H9 (cell line): ENCODE results near the gene RAB19. TPM values are rescaled to one million over a fixed set of nuclear protein-coding genes. Genes with fewer than 3 reads are reported as not detected.
A peak's percentile ranks its signal among the peaks of the same experiment; 100 is the strongest.

ENCODE experiments used
- DNase-seq: peaks from one replicate; pipeline ENCODE4 v3.0.0-alpha.2; 2017
- H2AFZ ChIP-seq: one replicate; pipeline ENCODE4 v1.6.1; 2013; ENCODE audit warnings: mild to moderate bottlenecking, low read length, control low read depth, moderate library complexity
- H2AK5ac ChIP-seq: 2 replicates; pipeline ENCODE4 v1.6.1; 2013; ENCODE audit warnings: low read length, control low read depth, mixed read lengths; ENCODE audit not compliant: insufficient read length
- H2BK120ac ChIP-seq: one replicate; pipeline ENCODE4 v1.6.1; 2013; ENCODE audit warnings: low read depth, mild to moderate bottlenecking, low read length, control low read depth, inconsistent platforms; ENCODE audit not compliant: poor library complexity, severe bottlenecking
- H2BK12ac ChIP-seq: 2 replicates; pipeline ENCODE4 v1.6.1; 2013; ENCODE audit warnings: low read length, control low read depth, mixed read lengths, low read depth; ENCODE audit not compliant: insufficient read length
- H2BK15ac ChIP-seq: 2 replicates; pipeline ENCODE4 v1.6.1; 2013; ENCODE audit warnings: low read depth, low read length, control low read depth
- H2BK20ac ChIP-seq: one replicate; pipeline ENCODE4 v1.6.1; 2013; ENCODE audit warnings: low read depth, mild to moderate bottlenecking, low read length, control low read depth, inconsistent platforms; ENCODE audit not compliant: poor library complexity, severe bottlenecking
- H2BK5ac ChIP-seq: 2 replicates; pipeline ENCODE4 v1.6.1; 2013; ENCODE audit warnings: low read length, control low read depth, mixed read lengths; ENCODE audit not compliant: insufficient read length
- H3K14ac ChIP-seq: 2 replicates; pipeline ENCODE4 v1.6.1; 2013; ENCODE audit warnings: low read length, control low read depth; ENCODE audit not compliant: insufficient read depth
- H3K18ac ChIP-seq: 2 replicates; pipeline ENCODE4 v1.6.1; 2013; ENCODE audit warnings: low read depth, mild to moderate bottlenecking, mixed read lengths, low read length, control low read depth; ENCODE audit not compliant: insufficient read length
- H3K23ac ChIP-seq: 2 replicates; pipeline ENCODE4 v1.6.1; 2013; ENCODE audit warnings: low read length, control low read depth, mixed read lengths, low read depth; ENCODE audit not compliant: insufficient read length
- H3K23me2 ChIP-seq: 2 replicates; pipeline ENCODE4 v1.6.1; 2013; ENCODE audit warnings: low read depth, mild to moderate bottlenecking, mixed read lengths, low read length, control low read depth; ENCODE audit not compliant: insufficient read length, poor library complexity, severe bottlenecking
- H3K27ac ChIP-seq: 2 replicates; pipeline ENCODE4 v1.5.1; 2013; ENCODE audit warnings: low read length, control low read depth, mixed read lengths, low read depth; ENCODE audit not compliant: insufficient read length
- H3K27me3 ChIP-seq: 2 replicates; pipeline ENCODE4 v1.6.1; 2013; ENCODE audit warnings: low read length, control low read depth, inconsistent platforms; ENCODE audit not compliant: insufficient read depth
- H3K4ac ChIP-seq: 2 replicates; pipeline ENCODE4 v1.6.1; 2013; ENCODE audit warnings: low read depth, mild to moderate bottlenecking, control low read depth, inconsistent platforms, low read length, moderate library complexity
- H3K4me1 ChIP-seq: 2 replicates; pipeline ENCODE4 v1.6.1; 2013; ENCODE audit warnings: low read length, control low read depth, inconsistent platforms; ENCODE audit not compliant: insufficient read depth
- H3K4me2 ChIP-seq: 2 replicates; pipeline ENCODE4 v1.6.1; 2013; ENCODE audit warnings: low read length, control low read depth, mixed read lengths; ENCODE audit not compliant: insufficient read length, insufficient read depth
- H3K56ac ChIP-seq: 2 replicates; pipeline ENCODE4 v1.6.1; 2013; ENCODE audit warnings: low read depth, mild to moderate bottlenecking, mixed read lengths, low read length, control low read depth; ENCODE audit not compliant: insufficient read length
- H3K79me1 ChIP-seq: 2 replicates; pipeline ENCODE4 v1.6.1; 2013; ENCODE audit warnings: low read depth, mild to moderate bottlenecking, moderate library complexity, low read length, control low read depth, inconsistent platforms; ENCODE audit not compliant: insufficient read depth, poor library complexity, severe bottlenecking
- H3K79me2 ChIP-seq: 2 replicates; pipeline ENCODE4 v1.6.1; 2013; ENCODE audit warnings: low read length, control low read depth, inconsistent platforms; ENCODE audit not compliant: insufficient read depth
- H3K9ac ChIP-seq: 2 replicates; pipeline ENCODE4 v1.6.1; 2013; ENCODE audit warnings: low read length, control low read depth, mixed read lengths; ENCODE audit not compliant: insufficient read length; ENCODE audit errors: extremely low read depth
- H3K9me3 ChIP-seq: one replicate; pipeline ENCODE4 v1.6.1; 2013; ENCODE audit warnings: low read depth, low read length, inconsistent platforms; ENCODE audit not compliant: control insufficient read depth
- H3T11ph ChIP-seq: one replicate; pipeline ENCODE4 v1.6.1; 2013; ENCODE audit warnings: mild to moderate bottlenecking, low read length, control low read depth, inconsistent platforms
- H4K20me1 ChIP-seq: one replicate; pipeline ENCODE4 v1.6.1; 2013; ENCODE audit not compliant: control insufficient read depth, insufficient read length, insufficient read depth
- H4K5ac ChIP-seq: 2 replicates; pipeline ENCODE4 v1.6.1; 2013; ENCODE audit warnings: low read depth, mild to moderate bottlenecking, mixed read lengths, low read length, control low read depth; ENCODE audit not compliant: insufficient read length
- H4K8ac ChIP-seq: replicated peaks from 2 replicates; pipeline ENCODE4 v1.6.1; 2013; ENCODE audit warnings: low read length, control low read depth, mixed read lengths, low read depth; ENCODE audit not compliant: insufficient read length
- H4K91ac ChIP-seq: 2 replicates; pipeline ENCODE4 v1.6.1; 2013; ENCODE audit warnings: low read depth, mild to moderate bottlenecking, moderate library complexity, mixed read lengths, low read length, control low read depth; ENCODE audit not compliant: insufficient read length
- H3K27ac Mint-ChIP-seq, 3 experiments: 2 replicates in 2 of 3; 3 replicates in 1 of 3; pipeline ENCODE4 v1.8.0; 2020 to 2021; ENCODE audit warnings: mixed read lengths in 3 of 3, mild to moderate bottlenecking in 1 of 3, moderate library complexity in 1 of 3
- H3K27me3 Mint-ChIP-seq: 2 replicates; pipeline ENCODE4 v1.8.0; 2021; ENCODE audit warnings: low read depth, mild to moderate bottlenecking, moderate library complexity, mixed read lengths
- H3K36me3 Mint-ChIP-seq, 3 experiments: 2 replicates in 2 of 3; 3 replicates in 1 of 3; pipeline ENCODE4 v1.8.0; 2020 to 2021; ENCODE audit warnings: low read depth in 3 of 3, mixed read lengths in 3 of 3; ENCODE audit not compliant: insufficient read depth in 1 of 3
- H3K4me1 Mint-ChIP-seq, 2 experiments: 2 replicates each; pipeline ENCODE4 v1.8.0; 2020; ENCODE audit warnings: mixed read lengths in 2 of 2
- H3K4me3 Mint-ChIP-seq, 2 experiments: 2 replicates in 1 of 2; 3 replicates in 1 of 2; pipeline ENCODE4 v1.8.0; 2020 to 2021; ENCODE audit warnings: mild to moderate bottlenecking in 2 of 2, mixed read lengths in 2 of 2, moderate library complexity in 1 of 2
- H3K9me3 Mint-ChIP-seq, 2 experiments: 2 replicates in 1 of 2; 3 replicates in 1 of 2; pipeline ENCODE4 v1.8.0; 2020; ENCODE audit warnings: mild to moderate bottlenecking in 2 of 2, mixed read lengths in 2 of 2, moderate library complexity in 1 of 2
- WGBS: extraction: QIAGEN DNeasy Blood & Tissue Kit; methylation state at CpG from one replicate; pipeline ENCODE4 v1.1.7; 2013; ENCODE audit warnings: missing lambda C conversion rate, low lambda C conversion rate, mixed read lengths; ENCODE audit not compliant: insufficient read length; ENCODE audit errors: extremely low coverage; 5-methylcytosine and 5-hydroxymethylcytosine counted together
- total RNA-seq: library from RNA; stranded (reverse); gene quantifications from 2 replicates; pipeline ENCODE4 v1.2.1, GENCODE V29; 2021
- TF ChIP-seq, protein P1 (sequence below): fragments of 200-600 bp; sonication (generic); conservative IDR thresholded peaks from 3 replicates; pipeline ENCODE4 v1.8.0; 2021; ENCODE audit warnings: antibody characterized with exemption, mild to moderate bottlenecking

Gene RAB19
- total RNA-seq, 1 experiment from 2014 or later = 15.1 TPM

DNA sequence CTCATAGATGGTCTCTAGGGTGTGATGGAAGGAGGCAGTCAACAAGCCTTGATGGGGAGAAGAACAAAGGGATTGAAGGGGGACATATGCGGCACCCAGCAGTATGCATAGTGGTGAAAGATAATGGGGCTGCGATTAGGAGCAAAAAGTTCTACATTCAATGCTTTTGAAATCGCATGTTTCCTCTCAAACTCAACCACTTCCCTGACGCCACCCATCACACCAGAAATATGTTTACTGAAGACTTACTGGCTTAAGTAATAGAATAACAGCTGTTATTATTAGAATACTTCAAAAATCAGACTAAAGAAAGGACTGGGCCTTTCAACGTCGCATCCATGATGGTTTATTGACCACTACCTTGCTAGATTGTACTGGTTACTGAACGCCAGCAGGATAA, 44.0 kb downstream of the RAB19 start:
- H2BK15ac ChIP-seq = no peak overlapping the region
- H4K91ac ChIP-seq = no peak overlapping the region
- peak overlapping the region; percentile 14 for H3K27ac ChIP-seq
- no peak overlapping the region for H3K23ac ChIP-seq
- no peak overlapping the region for H3K14ac ChIP-seq
- H4K8ac ChIP-seq = no peak overlapping the region
- H3K4me1 ChIP-seq = peaks cover 23% of the 10 kb centered on the region; the same call in 1 of the 2 replicates
- H3K79me1 ChIP-seq = no peaks in the 10 kb centered on the region
- H3K79me2 ChIP-seq = no peaks in the 10 kb centered on the region
- no peak overlapping the region for H4K5ac ChIP-seq
- no peak overlapping the region for H2AK5ac ChIP-seq
- H2BK12ac ChIP-seq = no peak overlapping the region
- no peak overlapping the region for H2BK20ac ChIP-seq
- H3K4me2 ChIP-seq = no peak overlapping the region
- Mint-ChIP-seq H3K9me3 (no peaks in the 10 kb centered on the region; a peak in 2 of 5 replicates), H3K4me3 (no peak overlapping the region; a peak in 1 of 5 replicates), H3K36me3 (peaks cover 9 to 16% (median 12%) of the 10 kb centered on the region in 3 experiments; a peak in 6 of 7 replicates), H3K4me1 (peaks cover 50 to 53% of the 10 kb centered on the region in 2 experiments), H3K27me3 (no peaks in the 10 kb centered on the region; the same call in 1 of the 2 replicates), H3K27ac (peak overlapping the region; percentile 35 to 96 (median 51); a peak in 6 of 7 replicates)
- no peaks in the 10 kb centered on the region for H3K23me2 ChIP-seq
- H2AFZ ChIP-seq = no peak overlapping the region
- no peak overlapping the region for H3K18ac ChIP-seq
- no peak overlapping the region for H3K56ac ChIP-seq
- no peak for DNase-seq
- H2BK5ac ChIP-seq = no peak overlapping the region
- WGBS = no CpG with 5 or more reads among the region's 7 CpGs
- no peak overlapping the region for H3K9ac ChIP-seq
- no peak overlapping the region for H3T11ph ChIP-seq
- H4K20me1 ChIP-seq = no peaks in the 10 kb centered on the region
- H3K27me3 ChIP-seq = no peaks in the 10 kb centered on the region
- no peak overlapping the region for H2BK120ac ChIP-seq
- H3K4ac ChIP-seq = no peak overlapping the region
- TF ChIP-seq, protein P1, sequence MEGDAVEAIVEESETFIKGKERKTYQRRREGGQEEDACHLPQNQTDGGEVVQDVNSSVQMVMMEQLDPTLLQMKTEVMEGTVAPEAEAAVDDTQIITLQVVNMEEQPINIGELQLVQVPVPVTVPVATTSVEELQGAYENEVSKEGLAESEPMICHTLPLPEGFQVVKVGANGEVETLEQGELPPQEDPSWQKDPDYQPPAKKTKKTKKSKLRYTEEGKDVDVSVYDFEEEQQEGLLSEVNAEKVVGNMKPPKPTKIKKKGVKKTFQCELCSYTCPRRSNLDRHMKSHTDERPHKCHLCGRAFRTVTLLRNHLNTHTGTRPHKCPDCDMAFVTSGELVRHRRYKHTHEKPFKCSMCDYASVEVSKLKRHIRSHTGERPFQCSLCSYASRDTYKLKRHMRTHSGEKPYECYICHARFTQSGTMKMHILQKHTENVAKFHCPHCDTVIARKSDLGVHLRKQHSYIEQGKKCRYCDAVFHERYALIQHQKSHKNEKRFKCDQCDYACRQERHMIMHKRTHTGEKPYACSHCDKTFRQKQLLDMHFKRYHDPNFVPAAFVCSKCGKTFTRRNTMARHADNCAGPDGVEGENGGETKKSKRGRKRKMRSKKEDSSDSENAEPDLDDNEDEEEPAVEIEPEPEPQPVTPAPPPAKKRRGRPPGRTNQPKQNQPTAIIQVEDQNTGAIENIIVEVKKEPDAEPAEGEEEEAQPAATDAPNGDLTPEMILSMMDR = no peak
- no peaks in the 10 kb centered on the region for H3K9me3 ChIP-seq
